ENCODE measurements around the gene DUSP22. TPM values are rescaled to one million over a fixed set of nuclear protein-coding genes. Genes with fewer than 3 reads are reported as not detected.

The DUSP22 gene
- total RNA-seq, 4 donors from 2014 or later, result 34.7 to 75.9 (median 48.5) TPM

DNA sequence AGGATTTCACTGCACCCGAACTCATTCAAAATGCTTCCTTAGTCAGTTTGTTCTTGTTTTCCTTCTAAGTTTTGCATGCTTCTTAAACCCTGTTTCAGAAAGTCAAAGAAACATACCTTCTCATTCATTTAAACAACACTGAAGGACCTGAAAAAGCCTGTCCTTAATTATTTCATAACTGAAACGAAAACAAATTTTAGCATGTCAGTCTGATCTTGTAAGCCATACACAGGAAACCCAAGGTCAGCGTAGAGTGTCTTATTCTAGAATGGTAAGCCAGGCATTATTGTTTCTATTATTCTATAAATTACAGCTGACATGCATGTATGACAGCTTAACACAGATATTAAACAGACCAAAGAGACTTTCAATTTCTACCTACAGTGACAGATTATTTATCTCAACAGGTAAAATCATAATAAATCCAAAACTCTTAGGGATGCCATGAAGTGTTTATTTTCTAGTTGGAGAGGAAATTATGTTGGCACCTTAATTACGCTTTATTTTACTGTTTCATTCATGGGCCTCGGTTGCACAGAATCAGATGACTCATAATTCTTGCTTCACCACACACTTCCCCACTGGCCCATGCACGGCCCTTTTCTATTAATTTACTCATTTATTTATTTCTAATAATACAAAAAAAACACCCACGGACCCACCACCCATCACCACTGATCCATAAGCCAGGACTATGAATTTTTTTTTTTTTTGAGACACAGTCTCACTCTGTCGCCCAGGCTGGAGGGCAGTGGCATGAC is 39.3 kb upstream of the DUSP22 start:
- Histone ChIP-seq H3K27ac (no peak overlapping the region), H3K36me3 (no peaks in the 10 kb centered on the region), H3K27me3 (no peaks in the 10 kb centered on the region), H3K9me3 (no peaks in the 10 kb centered on the region), H3K4me1 (no peaks in the 10 kb centered on the region), H3K4me3 (no peak overlapping the region)
- TF ChIP-seq, protein P1, sequence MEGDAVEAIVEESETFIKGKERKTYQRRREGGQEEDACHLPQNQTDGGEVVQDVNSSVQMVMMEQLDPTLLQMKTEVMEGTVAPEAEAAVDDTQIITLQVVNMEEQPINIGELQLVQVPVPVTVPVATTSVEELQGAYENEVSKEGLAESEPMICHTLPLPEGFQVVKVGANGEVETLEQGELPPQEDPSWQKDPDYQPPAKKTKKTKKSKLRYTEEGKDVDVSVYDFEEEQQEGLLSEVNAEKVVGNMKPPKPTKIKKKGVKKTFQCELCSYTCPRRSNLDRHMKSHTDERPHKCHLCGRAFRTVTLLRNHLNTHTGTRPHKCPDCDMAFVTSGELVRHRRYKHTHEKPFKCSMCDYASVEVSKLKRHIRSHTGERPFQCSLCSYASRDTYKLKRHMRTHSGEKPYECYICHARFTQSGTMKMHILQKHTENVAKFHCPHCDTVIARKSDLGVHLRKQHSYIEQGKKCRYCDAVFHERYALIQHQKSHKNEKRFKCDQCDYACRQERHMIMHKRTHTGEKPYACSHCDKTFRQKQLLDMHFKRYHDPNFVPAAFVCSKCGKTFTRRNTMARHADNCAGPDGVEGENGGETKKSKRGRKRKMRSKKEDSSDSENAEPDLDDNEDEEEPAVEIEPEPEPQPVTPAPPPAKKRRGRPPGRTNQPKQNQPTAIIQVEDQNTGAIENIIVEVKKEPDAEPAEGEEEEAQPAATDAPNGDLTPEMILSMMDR (IDR thresholded peaks at IDR 0.05), result no peak
- no peak for TF ChIP-seq POLR2A (IDR thresholded peaks at IDR 0.05)
- no peak for DNase-seq

DNA sequence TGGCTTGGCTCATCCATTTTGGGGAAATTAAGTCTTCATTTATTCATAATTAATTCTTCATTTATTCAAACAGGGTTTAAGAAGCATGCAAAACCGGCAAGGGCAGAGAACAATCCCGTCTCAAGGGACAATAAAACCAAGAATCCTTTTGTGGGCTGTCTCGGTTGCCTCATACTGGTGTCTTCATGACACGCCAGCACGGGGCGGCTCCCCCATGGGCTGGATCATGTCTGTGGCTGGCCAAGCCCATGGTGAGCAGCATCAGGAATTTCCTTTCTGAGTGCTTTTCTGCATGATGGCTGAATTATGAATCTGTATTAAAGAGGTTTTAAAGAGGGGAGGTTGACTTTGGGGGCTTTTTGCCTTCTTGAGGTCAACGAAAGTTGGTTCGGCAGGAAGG is 38.3 kb upstream of the DUSP22 start:
- H3K9me3 ChIP-seq, result no peaks in the 10 kb centered on the region
- no peak for TF ChIP-seq POLR2A (IDR thresholded peaks at IDR 0.05)
- TF ChIP-seq, protein P1 (IDR thresholded peaks at IDR 0.05), result no peak
- H3K27me3 ChIP-seq, result no peaks in the 10 kb centered on the region
- no peaks in the 10 kb centered on the region for H3K36me3 ChIP-seq
- no peak overlapping the region for H3K27ac ChIP-seq
- H3K4me3 ChIP-seq, result no peak overlapping the region
- no peaks in the 10 kb centered on the region for H3K4me1 ChIP-seq
- no peak for DNase-seq

DNA sequence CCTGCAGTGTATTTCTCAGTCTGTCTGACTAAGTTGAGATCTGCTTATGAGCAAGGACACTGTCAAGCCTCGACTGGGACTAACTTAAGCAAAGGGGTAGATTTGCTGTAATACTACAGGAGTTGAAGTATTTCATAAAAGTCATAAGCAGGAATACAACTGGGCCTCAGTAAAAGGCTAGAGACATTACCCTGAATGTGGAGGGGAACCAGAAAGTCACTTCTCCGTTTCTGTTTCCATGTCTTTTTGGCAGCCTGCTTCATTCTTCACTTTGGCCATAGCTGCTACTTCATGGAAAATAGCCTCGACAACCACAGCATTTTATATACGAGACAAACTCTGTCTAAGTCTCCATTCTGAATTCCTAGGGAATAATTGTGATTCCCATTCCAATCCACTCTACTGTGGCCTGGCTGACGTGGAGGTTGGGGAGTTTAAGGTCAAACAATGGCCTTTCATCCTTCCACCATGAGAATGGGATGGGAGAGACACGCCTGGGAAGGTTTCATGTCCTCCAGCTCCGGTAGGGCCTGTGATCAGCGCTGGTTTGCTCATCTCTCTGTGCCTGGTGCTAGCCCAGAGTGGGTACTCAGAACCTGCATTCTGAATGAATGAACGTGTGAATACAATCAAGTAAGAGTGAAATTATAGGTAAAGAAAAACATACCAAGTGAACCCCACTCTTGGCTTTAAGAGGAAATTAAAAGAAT is 37.1 kb upstream of the DUSP22 start:
- TF ChIP-seq, protein P1 (IDR thresholded peaks at IDR 0.05), result no peak
- no peak for TF ChIP-seq POLR2A (IDR thresholded peaks at IDR 0.05)
- no peak for DNase-seq
- no peaks in the 10 kb centered on the region for H3K4me1 ChIP-seq
- H3K36me3 ChIP-seq, result no peaks in the 10 kb centered on the region
- no peaks in the 10 kb centered on the region for H3K9me3 ChIP-seq
- no peak overlapping the region for H3K4me3 ChIP-seq
- H3K27me3 ChIP-seq, result no peaks in the 10 kb centered on the region
- H3K27ac ChIP-seq, result no peak overlapping the region

DNA sequence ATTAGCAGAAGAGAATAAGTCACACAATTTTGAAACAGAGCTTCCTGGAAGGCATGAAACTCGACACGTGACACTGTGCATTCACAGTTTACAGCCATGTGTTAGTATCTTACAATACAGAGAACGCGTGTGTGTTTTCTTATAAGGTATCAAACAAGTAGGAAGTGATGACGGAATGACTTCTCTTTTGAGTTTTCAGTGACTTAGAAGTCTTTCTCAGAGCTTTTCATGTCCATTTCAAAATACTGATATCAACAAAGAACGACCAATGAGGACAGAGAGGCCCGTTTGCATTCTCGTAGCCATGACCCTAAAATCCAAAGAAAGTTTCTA is 36.6 kb upstream of the DUSP22 start:
- DNase-seq, result no peak
- H3K36me3 ChIP-seq, result no peaks in the 10 kb centered on the region
- no peaks in the 10 kb centered on the region for H3K27me3 ChIP-seq
- no peak overlapping the region for H3K27ac ChIP-seq
- TF ChIP-seq POLR2A (IDR thresholded peaks at IDR 0.05), result no peak
- TF ChIP-seq, protein P1 (IDR thresholded peaks at IDR 0.05), result no peak
- H3K4me3 ChIP-seq, result no peak overlapping the region
- H3K9me3 ChIP-seq, result no peaks in the 10 kb centered on the region
- H3K4me1 ChIP-seq, result no peaks in the 10 kb centered on the region

DNA sequence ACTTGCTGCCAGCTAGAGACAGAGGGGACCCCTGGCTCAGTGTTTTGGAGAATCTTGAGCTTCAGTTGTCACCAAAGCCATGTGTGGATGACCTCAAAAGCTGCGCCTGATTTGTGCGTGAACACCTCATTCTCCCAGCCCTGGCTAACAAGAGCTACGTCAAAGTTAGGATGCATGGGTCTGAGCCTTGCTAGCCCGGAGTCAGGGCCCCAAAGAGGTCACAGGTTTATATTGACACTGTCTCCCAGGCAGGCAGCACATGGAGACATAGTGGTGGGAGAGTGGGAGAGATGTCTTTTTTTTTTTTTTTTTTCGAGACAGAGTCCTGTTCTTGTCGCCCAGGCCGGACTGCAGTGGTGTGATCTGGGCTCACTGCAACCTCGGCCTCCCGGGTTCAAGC is 36.1 kb upstream of the DUSP22 start:
- Histone ChIP-seq H3K4me1 (no peaks in the 10 kb centered on the region), H3K27me3 (no peaks in the 10 kb centered on the region), H3K4me3 (no peak overlapping the region), H3K27ac (no peak overlapping the region), H3K9me3 (no peaks in the 10 kb centered on the region), H3K36me3 (no peaks in the 10 kb centered on the region)
- TF ChIP-seq, protein P1 (IDR thresholded peaks at IDR 0.05), result no peak
- no peak for TF ChIP-seq POLR2A (IDR thresholded peaks at IDR 0.05)
- no peak for DNase-seq

Data from Peyer's patch (tissue), 4 donors.